Hepatic stellate cell (primary cell): ENCODE results near the gene TBCA.
A peak's percentile ranks its signal among the peaks of the same experiment; 100 is the strongest.

Source experiments
- DNase-seq: peaks from one replicate; pipeline ENCODE4 v3.0.0; 2011; ENCODE audit warnings: low spot score

TBCA gene, protein sequence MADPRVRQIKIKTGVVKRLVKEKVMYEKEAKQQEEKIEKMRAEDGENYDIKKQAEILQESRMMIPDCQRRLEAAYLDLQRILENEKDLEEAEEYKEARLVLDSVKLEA

DNA sequence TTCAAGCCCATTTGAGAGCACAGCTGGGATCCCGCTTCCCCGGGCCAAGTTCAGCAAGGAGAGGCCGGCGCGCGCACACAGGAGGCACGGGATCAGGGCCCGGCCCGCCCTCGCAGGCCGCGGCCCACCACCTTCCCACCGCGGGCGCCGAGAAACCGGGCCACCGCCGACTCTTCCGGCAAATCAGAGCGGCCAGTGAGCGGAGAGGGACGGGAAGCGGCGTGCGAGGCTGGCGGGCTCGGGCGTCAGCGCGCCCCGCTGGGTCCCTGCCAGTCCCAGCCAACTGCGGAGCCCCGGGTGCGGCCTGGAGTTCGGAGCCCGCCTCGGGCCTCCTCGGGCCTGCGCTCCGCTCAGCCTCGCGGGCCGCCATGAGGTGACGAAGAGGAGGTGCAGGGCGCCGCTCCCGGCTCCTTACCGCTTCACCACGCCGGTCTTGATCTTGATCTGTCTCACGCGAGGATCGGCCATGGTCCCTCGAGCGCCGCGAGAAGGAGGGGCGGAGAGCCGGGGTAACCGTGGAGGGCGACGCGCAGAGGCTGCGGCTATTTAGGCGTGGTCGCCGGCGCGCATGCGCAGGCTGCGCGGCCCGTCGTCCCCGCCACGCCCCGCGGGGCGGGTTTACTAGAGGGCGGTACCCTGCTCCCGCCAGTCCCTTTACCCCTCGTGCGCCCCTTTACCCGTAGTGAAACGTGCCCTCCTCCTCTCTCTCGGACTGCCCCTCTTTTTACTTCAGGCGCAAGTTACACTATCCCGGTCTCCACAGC, at the start of gene TBCA:
Gene TBCA, minus strand, starts transcription at position 550 of the 764 bp plus-strand sequence. Its CDS starts 82 bp downstream, at position 468.
- DNase-seq, result peak; percentile 82

DNA sequence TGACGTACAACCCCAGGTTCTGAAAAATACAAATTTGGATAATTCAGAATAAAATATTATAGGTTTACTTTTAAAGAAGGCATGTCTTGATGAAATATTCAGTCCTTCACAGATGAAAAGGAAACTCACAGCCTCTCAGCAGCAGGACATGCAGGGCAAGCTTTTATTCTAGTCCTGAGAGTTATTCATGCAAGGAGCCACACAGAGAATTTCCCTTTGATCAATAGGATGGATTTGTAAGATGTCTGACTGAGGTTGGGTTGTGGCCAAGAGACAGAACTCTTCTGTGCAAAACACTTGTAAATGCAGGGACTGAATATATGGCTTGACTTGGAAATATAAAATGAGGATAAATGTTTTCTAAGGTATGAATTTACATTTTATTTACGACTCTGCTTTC, 48.8 kb upstream of the TBCA start:
- DNase-seq, result no peak

DNA sequence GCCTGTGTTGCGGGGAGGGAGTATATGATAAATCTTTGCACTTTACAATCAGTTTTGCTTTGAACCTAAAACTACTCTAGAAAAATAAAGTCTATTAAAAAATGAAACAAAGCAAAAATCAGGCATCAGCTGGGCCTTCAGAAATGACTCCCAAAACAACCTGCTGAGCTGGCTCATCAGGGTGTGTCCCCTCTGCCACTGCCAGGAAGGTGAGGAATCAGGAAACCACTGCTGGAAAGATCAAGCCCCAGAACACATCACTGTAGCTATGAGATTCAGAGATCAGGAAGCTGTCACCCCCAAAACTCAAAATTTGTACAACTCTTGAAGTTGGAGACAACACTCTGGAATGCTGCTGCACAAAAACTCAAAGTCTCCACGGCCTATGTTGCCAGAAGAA, 40.5 kb upstream of the TBCA start:
- DNase-seq, result no peak

DNA sequence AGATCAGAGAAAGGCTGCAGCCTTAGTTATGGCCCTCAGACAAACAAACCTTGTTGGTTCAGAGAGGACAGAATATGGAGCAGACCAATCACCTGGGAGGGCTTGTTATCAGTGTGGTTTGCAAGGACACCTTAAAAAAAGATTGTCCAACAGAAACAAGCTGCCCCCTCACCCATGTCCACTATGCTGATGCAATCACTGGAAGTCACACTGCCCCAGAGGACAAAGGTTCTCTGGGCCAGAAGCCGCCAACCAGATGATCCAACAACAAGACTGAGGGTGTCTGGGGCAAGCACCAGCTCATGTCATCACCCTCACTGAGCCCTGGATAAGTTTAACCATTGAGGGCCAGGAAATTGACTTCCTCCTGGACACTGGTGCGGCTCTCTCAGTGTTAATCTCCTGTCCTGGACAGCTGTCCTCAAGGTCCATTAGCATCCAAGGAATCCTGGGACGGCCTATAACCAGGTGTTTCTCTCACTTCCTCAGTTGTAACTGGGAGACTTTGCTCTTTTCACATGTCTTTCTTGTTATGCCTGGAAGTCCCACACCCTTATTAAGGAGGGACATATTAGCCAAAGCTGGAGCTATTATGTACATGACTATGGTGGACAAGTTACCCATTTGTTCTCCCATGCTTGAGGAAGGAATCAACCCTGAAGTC, 36.9 kb upstream of the TBCA start:
- DNase-seq, result no peak

DNA sequence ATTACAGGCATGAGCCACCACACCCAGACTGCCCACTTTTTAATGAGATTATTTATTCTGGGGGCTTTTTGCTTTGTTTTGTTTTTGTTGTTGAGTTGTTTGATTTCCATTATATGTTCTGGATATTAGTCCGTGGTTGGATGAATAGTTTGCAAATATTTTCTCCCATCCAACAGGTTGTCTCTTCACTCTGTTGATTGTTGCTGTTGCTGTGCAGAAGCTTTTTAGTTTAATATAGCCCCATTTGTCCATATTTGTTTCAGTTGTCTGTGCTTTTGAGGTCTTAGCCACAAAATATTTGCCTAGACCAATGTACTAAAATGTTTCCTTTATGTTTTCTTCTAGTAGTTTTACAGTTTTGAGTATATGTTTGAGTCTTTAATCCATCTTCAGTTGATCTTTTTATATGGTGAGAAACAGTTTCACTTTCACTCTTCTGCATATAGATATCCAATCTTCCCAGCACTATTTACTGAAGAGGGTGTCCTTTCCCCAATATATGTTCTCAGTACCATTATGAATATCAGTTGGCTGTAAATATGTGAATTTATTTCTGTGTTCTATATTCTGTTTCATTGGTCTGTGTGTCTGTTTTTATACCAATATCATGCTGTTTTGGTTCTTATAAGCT, 30.2 kb upstream of the TBCA start:
- DNase-seq, result no peak

DNA sequence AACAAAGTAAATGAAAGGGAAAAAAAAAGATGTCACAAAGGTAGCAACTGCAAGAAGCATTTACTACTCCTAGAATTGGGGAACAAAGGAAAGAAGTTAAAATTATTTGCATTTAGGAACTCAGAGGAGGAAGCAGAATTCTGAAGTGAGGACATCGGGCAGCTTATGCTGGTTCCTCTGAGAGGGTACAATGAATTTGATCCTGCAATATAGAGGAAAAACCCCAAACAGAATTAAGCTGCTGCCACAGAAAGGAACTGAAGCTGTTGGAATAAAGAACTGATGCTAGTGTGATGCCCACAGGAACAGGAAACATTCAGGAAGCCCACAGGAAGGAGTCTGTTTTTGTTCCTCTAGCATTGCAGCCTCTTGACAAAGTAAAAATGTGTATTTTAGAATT, 22.3 kb upstream of the TBCA start:
- no peak for DNase-seq

DNA sequence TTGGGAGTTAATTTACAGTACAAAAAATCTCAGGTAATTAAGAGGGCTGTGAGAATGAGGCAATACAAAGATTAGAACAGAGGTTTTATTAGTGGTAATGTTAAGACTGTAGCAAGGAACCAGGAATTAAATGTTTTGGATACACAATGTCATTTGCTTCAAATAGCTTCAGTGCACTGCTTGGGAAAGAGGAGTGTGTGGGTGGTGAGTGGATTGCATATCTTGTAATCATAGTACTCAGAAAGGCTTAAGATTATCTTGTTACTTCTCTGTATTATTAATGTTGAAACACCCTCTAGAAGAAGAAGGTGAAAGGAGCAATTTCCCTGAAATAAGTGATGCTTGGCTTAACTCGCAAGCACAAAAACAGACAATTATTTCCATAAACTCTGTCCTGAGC, 21.0 kb upstream of the TBCA start:
- DNase-seq, result no peak

DNA sequence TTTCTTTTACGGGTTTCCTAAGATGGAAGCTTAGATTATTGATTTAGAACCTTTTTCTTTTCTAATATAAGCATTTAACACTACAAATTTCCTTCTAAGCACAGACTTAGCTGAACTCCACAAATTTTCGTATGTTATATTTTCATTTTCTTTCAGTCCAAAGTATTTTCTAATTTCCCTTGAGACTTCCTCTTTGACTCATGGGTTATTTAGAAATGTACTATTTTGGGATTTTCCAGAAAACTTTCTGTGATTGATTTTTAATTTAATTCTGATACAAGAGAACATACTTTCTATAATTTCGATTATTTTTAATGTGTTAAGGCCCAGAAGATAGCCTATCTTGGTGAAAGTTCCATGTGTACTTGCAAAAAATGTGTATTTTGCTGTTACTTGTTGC, 19.7 kb upstream of the TBCA start:
- no peak for DNase-seq

DNA sequence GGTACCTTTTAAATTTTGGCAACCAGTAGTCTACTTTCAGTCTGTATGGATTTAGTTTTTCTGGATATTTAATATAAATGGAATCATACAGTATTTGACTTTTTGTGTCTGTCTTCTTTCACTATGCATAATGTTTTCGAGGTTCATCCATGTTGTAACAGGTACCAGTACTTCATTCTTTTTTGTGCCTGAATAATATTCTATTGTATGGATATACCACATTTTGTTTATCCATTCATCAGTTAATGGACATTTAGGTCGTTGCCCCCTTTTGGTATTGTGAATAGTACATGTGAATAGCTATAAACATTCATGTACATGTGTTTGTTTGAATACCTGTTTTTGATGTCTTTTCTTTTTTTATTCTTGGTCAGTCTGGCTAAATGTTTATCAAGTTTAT, 19.1 kb upstream of the TBCA start:
- no peak for DNase-seq

DNA sequence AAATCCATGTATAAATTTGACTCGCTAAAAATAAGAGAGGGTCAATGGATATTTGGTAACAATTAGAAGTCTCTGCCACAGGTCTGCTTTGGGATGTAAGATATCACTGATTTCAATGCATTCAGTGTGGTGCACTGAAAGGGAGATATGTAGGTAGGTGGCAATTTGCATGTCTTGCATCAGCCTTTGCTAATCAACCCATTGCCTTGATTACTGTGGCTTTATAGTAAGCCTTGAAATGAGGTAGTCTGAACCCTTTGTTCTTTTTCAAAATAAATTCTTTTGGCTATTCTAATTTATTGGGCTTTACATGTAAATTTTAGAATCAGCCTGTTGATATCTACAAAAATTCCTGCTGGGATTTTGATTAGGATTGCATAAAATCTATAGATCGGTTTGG, 15.8 kb upstream of the TBCA start:
- no peak for DNase-seq

DNA sequence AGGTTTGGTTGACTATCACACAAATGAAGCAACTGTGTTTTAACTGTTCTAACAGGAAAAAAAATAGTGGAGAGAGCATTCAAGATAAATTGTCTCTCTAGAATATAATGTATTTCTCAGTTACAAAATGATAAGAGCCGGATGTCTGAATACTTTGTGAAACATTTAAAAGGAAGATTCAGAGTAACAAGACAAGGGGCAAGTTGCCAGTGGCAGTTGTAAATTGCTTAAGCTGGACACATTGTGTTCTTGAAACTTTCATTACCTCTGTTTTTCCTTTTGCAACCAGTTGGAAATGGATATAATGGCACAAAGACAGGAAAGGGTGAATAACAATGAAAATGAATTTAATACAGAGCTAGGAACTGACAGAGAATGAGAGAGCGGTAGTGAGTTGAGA, 15.2 kb upstream of the TBCA start:
- DNase-seq, result no peak

DNA sequence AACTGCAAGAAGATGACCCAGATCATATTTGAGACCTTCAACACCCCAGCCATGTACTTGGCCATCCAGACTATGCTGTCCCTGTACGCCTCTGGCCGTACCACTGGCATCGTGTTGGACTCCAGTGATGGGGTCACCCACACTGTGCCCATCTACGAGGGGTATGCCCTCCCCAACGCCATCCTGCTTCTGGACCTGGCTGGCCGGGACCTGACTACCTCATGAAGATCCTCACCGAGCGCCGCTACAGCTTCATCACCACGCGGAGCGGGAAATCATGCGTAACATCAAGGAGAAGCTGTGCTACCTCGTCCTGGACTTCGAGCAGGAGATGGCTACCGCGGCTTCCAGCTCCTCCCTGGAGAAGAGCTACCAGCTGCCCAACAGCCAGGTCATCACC, 9.1 kb upstream of the TBCA start:
- no peak for DNase-seq

DNA sequence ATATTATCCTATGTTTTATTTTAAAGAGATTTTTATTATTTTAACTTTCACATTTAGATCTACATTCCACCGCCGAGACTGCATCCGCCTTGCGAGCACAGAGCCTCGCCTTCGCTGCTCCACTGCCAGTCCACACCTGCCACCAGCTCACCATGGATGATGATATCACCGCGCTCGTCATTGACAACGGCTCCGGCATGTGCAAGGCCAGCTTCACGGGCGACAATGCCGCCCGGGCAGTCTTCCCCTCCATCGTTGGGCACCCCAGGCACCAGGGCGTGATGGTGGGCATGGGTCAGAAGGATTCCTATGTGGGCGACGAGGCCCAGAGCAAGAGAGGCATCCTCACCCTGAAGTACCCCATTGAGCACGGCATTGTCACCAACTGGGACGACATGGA, 8.6 kb upstream of the TBCA start:
- DNase-seq, result no peak

DNA sequence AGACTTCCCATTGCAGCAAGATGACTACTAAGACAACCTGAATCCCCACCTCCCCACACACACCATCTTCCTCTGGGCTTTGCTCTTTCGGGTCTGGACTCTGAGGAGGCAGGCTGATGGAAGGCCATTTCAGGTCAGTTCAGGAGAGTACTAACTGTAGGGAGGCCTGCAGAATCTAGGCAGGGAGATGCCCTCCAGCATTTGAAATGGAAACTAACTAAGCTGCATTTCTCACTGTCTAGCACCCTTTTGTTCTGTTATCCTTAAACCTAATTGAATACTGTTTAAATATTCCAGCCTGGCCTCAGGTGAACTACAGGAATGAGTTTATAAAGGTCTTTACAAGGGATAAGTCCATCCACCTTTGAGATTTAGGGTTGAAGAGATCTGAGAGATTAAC, 4.9 kb upstream of the TBCA start:
- no peak for DNase-seq

DNA sequence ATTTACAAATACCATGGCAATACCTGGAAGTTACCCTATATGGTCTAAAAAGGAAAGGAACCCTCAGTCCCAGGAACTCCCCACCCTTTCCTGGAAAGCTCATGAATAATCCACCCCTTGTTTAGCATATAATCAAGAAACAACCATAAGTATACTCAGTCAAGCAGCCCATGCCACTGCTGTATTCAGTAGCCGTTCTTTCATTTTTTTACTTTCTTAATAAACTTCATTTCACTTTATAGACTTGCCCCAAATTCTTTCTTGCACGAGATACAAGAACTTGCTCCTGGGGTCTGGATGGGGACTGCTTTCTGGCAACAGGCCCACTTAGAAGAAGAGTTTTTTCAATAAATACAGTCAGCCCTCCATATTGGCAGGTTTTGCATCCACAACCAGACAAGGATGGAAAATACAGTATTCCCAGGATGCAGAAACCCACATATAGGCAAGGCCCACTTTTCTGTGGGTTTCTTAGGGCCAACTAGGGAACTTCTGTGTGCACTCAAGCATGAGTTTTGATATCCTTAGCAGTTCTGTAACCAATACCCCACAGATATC, 2.8 kb upstream of the TBCA start:
- no peak for DNase-seq

DNA sequence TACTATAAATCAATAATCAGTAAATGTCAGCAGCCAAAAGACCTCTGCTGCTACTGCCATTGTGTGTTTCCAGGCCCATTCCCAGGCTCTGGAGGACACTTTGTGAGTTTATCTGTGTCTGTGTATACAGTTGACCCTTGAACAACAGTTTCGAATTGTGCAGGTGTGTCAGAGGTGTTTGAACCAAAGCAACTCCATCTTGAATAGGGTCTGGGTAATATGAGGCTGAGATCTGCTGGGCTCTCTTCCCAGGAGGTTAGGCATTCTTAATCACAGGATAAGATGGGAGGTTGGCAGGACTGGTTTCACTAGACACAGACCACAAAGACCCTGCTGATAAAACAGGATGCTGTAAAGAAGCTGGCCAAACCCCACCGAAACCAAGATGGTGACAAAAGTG, 2.3 kb upstream of the TBCA start:
- DNase-seq, result no peak

DNA sequence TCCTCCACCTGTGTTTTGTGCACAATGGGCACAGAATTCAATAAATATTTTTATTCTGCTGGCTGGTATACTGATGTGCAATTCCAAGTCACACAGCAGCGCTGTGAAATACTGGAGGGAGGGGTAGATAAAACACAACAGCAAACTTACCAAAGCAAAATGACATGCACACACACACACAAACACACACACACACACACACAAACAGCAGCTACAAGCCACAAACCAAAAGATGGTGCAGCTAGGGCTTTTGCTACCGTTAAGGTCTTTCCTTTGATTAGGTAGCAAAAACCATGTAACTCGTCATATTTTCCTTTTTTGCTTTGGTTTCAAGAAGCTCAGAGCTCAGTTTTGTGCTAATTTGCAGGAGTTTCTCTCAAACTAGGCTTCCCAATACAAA, 1.8 kb upstream of the TBCA start:
- no peak for DNase-seq

DNA sequence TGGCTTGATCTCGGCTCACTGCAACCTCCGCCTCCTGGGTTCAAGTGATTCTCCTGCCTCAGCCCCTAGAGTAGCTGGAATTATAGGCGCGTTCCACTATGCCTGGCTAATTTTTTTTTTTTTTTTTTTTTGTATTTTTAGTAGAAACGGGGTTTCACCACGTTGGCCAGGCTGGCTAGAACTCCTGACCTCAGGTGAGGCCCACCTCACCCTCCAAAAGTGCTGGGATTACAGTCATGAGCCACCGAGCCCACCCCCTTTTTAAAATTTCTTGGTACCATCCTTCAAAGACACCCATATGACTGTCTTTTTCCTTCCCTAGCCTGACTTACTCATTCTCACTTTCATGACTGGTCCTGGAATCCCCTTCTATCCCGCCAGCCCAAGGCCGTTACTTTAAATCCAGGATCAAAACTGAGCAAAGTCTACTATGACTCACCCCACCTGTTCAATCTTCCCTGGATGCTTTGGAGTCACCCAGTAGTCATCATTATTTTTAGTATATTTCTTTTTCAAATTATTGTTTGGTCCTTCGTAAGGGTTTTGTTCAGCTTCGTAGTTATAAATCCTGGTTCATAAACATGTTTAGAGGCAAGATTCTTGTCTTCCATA, 1.2 kb upstream of the TBCA start:
- DNase-seq, result no peak

DNA sequence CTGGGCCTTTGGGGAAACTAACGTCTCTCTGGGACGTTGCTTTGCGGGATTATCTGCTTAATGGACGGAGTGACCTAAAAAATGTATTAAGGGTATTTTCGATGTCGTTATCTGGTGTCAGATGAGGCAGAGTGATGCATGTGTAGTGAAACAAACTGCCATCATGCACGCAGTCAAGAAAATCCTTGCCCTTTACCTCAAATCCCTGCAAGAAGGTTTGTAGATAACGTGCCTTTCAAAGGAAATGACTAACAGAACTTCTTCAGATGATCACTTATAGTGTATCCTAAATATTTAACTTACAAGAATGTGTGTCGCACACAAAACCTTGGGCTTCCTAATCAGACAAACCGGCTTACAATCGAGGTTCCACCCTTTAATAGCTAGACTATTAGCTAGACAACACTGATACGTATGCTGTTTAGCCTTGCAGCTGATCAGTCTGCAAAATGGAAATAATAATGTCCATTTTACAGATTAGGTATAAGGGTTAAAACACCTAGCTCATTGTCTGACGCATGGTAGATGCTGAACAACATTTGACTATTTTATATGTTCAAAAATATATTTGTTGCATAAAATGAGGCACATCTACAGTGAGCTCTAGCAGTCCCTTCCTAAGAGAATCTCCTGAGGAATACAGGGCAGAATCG, 541 bp upstream of the TBCA start:
- no peak for DNase-seq

DNA sequence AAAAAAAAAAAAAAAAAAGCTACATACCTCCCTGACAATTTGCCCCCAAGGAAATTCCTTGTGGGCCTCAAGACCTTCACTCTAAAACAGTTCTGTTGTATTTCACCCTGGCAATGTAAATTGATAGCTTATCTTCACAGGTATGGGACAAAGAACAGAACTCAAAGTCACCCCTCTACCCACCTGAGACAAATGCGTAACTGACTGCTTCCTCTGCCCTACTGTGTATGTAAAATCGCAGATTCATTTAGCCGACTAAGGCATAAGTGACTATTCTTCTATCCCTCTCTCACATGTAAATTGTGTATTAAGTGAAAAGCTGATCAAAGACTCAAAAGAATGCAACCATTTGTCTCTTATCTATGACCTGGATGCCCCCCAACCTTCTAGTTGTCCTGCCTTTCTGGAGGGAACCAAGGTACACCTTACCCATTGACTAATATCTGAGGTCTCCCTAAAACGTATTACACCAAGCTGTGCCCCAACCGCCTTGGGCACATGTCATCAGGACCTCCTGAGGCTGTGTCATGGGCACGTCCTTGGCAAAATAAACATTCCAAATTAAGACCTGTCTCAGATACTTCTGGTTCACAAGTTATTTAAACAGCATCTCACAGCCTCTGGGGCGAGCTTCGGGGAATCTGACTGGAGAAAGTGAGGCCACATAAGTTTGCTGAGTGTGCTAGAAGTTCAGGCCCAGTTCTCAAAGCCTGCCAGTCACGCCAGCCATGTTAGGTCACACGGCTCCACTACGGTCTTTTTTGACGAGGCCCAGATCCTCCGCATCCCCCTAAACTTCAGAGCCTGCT, 954 bp downstream of the TBCA start:
- no peak for DNase-seq

DNA sequence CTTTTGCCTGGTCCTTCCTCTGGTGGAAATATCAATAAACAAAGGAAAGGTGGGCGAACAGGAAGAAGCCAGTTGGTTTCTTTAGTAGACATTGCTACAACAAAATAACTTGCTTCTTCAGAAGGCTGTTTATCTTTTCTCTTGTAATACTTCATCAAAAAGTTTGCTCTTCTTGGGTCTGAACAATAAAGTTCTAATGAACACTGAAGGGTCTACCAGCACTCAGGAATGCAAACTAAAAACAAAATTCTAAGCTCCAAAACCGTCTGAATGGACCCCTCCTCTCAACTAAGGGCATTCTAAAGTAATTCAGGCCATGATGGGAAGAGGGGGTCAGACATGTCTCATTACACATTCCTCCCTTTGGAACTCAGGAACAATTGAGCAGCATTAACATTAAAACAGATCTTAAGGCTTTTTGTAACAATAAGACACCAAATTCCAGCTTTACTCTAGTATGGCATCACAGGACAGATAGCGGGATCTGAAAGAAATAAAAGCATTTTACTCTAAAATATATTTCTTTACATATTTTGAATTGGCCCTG, 2.3 kb downstream of the TBCA start:
- DNase-seq, result no peak
